Upper lobe of left lung (tissue), 6 donors: ENCODE results near the gene MAMDC2. TPM values are rescaled to one million over a fixed set of nuclear protein-coding genes. Genes with fewer than 3 reads are reported as not detected.

ENCODE experiments used
- ATAC-seq, 2 donors: fragments of 200-7000 bp; cut with Tn5 transposase; one replicate each; pipeline ENCODE4 v1.9.1; 2022; ENCODE audit warnings: mild to moderate bottlenecking in 2 of 2, moderate library complexity in 2 of 2; ENCODE audit not compliant: low FRiP score in 2 of 2
- DNase-seq, 2 donors: peaks; one replicate each; pipeline ENCODE4 v3.0.0-alpha.2; 2019 to 2020
- H3K27ac ChIP-seq, 4 donors: fragments of 200-600 bp; sonication (generic); one replicate each; pipeline ENCODE4 v1.5.1; 2016 to 2019
- H3K27me3 ChIP-seq, 4 donors: fragments of 200-600 bp; sonication (generic); one replicate each; pipeline ENCODE4 v1.5.1; 2017 to 2019
- H3K36me3 ChIP-seq, 4 donors: fragments of 200-600 bp; sonication (generic); one replicate each; pipeline ENCODE4 v1.5.1; 2016 to 2019
- H3K4me1 ChIP-seq, 4 donors: fragments of 200-600 bp; sonication (generic); one replicate each; pipeline ENCODE4 v1.5.1; 2018 to 2019
- H3K4me3 ChIP-seq, 4 donors: fragments of 200-600 bp; sonication (generic); one replicate each; pipeline ENCODE4 v1.5.1; 2017 to 2019; ENCODE audit warnings: mild to moderate bottlenecking in 2 of 4, moderate library complexity in 1 of 4
- H3K9me3 ChIP-seq, 4 donors: fragments of 200-600 bp; sonication (generic); one replicate each; pipeline ENCODE4 v1.5.1; 2018 to 2019
- EP300 ChIP-seq, 4 donors: sonication (generic); formaldehyde crosslinking; IDR thresholded peaks; one replicate each; pipeline ENCODE4 v1.5.1; 2017; ENCODE audit warnings: antibody characterized with exemption in 4 of 4, control low read depth in 2 of 4
- POLR2A ChIP-seq, 4 donors: fragments of 450-650 bp; IDR thresholded peaks; one replicate each; pipeline ENCODE4 v1.5.1; 2016 to 2017; ENCODE audit warnings: antibody characterized with exemption in 4 of 4, mild to moderate bottlenecking in 2 of 4
- POLR2AphosphoS5 ChIP-seq, 2 donors: sonication (generic); formaldehyde crosslinking; IDR thresholded peaks; one replicate each; pipeline ENCODE4 v1.5.1; 2017; ENCODE audit warnings: antibody characterized with exemption in 2 of 2
- WGBS, 2 donors: methylation state at CpG; one replicate each; pipeline ENCODE4 v1.1.5; 2017 to 2018; 5-methylcytosine and 5-hydroxymethylcytosine counted together
- total RNA-seq, 6 donors: library from RNA; depleted of rRNA in 4 of 6; stranded (reverse); fragments of >200 nt in 4 of 6; gene quantifications; one replicate each; pipeline versions ENCODE4 v1.1.0 to v1.2.1, GENCODE V29; 2016 to 2021
- TF ChIP-seq, protein P1 (sequence below), 6 experiments: fragments of 450-650 bp in 4 of 6; fragments of 200-600 bp in 2 of 6; sonication (generic) in 2 of 6; IDR thresholded peaks; one replicate each; pipeline ENCODE4 v1.5.1; 2016 to 2019; ENCODE audit warnings: antibody characterized with exemption in 6 of 6
- donor health status: DM: no; HTN: no; CAD: no; lungs with moderate emphysema.
- donor health status: DM: no; HTN: yes; CAD: no; lungs with severe emphysema.

MAMDC2 gene
- total RNA-seq, 6 donors from 2014 or later = 26.5 to 50.1 (median 46.5) TPM

GRCh38 chr9:70010015-70010414, 33.6 kb upstream of the MAMDC2 start:
- ATAC-seq (no peak), DNase-seq (no peak)
- Histone ChIP-seq H3K9me3 (no peaks in the 10 kb centered on the region), H3K27ac (no peak overlapping the region), H3K4me3 (no peak overlapping the region), H3K27me3 (no peaks in the 10 kb centered on the region), H3K4me1 (no peaks in the 10 kb centered on the region), H3K36me3 (no peaks in the 10 kb centered on the region)
- TF ChIP-seq, protein P1, sequence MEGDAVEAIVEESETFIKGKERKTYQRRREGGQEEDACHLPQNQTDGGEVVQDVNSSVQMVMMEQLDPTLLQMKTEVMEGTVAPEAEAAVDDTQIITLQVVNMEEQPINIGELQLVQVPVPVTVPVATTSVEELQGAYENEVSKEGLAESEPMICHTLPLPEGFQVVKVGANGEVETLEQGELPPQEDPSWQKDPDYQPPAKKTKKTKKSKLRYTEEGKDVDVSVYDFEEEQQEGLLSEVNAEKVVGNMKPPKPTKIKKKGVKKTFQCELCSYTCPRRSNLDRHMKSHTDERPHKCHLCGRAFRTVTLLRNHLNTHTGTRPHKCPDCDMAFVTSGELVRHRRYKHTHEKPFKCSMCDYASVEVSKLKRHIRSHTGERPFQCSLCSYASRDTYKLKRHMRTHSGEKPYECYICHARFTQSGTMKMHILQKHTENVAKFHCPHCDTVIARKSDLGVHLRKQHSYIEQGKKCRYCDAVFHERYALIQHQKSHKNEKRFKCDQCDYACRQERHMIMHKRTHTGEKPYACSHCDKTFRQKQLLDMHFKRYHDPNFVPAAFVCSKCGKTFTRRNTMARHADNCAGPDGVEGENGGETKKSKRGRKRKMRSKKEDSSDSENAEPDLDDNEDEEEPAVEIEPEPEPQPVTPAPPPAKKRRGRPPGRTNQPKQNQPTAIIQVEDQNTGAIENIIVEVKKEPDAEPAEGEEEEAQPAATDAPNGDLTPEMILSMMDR (IDR thresholded peaks at IDR 0.05) = no peak
- TF ChIP-seq EP300 (IDR thresholded peaks at IDR 0.05) (no peak), POLR2A (IDR thresholded peaks at IDR 0.05) (no peak), POLR2AphosphoS5 (IDR thresholded peaks at IDR 0.05) (no peak)
- WGBS, 2 donors = 47 to 62% methylated on average over 3 of the region's 3 CpGs

DNA sequence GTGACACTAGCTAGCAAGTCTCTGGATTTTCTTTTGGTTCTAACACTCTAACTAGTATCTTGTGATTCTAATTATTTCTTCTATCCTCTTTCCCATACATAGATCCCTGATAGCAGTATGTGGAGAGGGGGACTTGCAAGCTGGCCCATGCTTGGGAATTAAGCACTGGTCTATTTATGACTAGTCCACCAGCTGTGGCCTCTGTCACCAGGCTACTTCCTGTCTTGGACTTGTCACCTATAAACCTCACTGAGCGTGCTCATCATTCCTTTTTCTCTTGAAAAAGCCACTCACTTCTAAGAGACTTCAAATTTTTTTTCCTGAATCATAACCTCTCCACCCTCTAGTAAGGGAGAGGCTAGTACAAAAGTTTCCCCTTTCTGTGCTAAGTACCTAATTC, 32.3 kb upstream of the MAMDC2 start:
- no peak for TF ChIP-seq POLR2AphosphoS5 (IDR thresholded peaks at IDR 0.05)
- TF ChIP-seq, protein P1 (IDR thresholded peaks at IDR 0.05) = no peak
- TF ChIP-seq EP300 (IDR thresholded peaks at IDR 0.05) = no peak
- TF ChIP-seq POLR2A (IDR thresholded peaks at IDR 0.05) = no peak
- no peak for DNase-seq

DNA sequence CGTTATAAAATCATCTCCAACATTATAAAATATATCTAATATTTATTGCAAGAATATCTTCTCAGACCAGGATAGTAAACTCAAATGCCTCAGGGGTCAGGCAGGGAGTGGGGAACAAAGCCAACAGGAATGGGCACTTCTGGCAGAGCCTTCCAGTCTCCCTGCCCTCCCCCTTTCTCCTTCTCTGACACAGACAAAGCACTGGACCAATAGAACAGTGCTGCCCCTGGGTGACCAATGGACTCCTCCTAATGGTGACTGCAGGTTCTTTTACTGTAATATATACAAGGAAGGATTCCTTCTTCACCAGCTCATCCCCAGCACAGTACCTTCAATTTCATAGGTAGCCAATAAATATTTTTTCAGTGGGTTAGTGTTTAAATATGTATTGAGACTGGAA, 31.1 kb upstream of the MAMDC2 start:
- no peaks in the 10 kb centered on the region for H3K4me1 ChIP-seq
- no peaks in the 10 kb centered on the region for H3K27me3 ChIP-seq
- DNase-seq (no peak), ATAC-seq (no peak)
- TF ChIP-seq, protein P1 (IDR thresholded peaks at IDR 0.05) = no peak
- TF ChIP-seq POLR2AphosphoS5 (IDR thresholded peaks at IDR 0.05) (no peak), POLR2A (IDR thresholded peaks at IDR 0.05) (no peak), EP300 (IDR thresholded peaks at IDR 0.05) (no peak)
- no peak overlapping the region for H3K4me3 ChIP-seq
- no peak overlapping the region for H3K27ac ChIP-seq
- 83 to 86% methylated on average over 1 of the region's 1 CpG for WGBS, 2 donors
- H3K9me3 ChIP-seq = no peaks in the 10 kb centered on the region
- no peaks in the 10 kb centered on the region for H3K36me3 ChIP-seq

More for the DNA sequence above, 32.3 kb upstream of the MAMDC2 start:
- Histone ChIP-seq H3K27ac (no peak overlapping the region), H3K9me3 (no peaks in the 10 kb centered on the region), H3K4me1 (no peaks in the 10 kb centered on the region), H3K36me3 (no peaks in the 10 kb centered on the region), H3K4me3 (no peak overlapping the region), H3K27me3 (no peaks in the 10 kb centered on the region)
- WGBS, 2 donors = 61 to 71% methylated on average over 1 of the region's 1 CpG
- ATAC-seq = no peak

DNA sequence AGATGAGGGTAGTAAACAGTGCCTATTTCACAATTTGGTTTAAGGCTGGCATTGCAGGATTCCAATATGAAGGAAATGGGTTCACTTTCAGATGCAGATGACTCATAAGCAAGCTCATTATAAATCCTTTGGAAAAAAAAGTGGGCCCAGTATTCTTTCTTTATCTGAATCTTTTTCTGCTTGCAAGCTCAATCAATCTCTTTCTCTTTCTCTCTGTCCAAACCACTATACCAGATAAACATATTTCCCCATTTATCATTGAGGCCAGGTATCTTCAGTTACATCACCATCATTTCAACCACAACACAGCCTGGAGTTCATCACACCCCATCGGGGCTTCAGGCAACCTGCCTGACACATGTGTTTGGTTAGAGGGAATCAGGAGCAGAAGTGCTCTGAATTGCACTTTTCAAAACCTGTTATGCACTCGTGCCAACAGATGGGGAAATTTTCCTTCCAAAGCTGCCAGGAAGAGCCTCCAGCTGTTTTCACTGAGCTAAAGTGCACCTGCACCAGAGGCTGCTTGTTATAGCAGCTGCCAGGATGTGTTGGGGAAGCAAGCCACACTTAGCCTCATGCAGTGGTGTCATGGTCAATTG, 30.0 kb upstream of the MAMDC2 start:
- DNase-seq (no peak), ATAC-seq (peak in 1 of 2 donors; percentile 70)
- H3K4me3 ChIP-seq = no peak overlapping the region
- no peaks in the 10 kb centered on the region for H3K36me3 ChIP-seq
- no peaks in the 10 kb centered on the region for H3K9me3 ChIP-seq
- no peak overlapping the region for H3K27ac ChIP-seq
- no peaks in the 10 kb centered on the region for H3K4me1 ChIP-seq
- H3K27me3 ChIP-seq = no peaks in the 10 kb centered on the region
- TF ChIP-seq POLR2A (IDR thresholded peaks at IDR 0.05) (no peak), POLR2AphosphoS5 (IDR thresholded peaks at IDR 0.05) (peak in 1 of 2 donors; percentile 16)
- 28 to 44% methylated on average over 2 of the region's 2 CpGs for WGBS, 2 donors

DNA sequence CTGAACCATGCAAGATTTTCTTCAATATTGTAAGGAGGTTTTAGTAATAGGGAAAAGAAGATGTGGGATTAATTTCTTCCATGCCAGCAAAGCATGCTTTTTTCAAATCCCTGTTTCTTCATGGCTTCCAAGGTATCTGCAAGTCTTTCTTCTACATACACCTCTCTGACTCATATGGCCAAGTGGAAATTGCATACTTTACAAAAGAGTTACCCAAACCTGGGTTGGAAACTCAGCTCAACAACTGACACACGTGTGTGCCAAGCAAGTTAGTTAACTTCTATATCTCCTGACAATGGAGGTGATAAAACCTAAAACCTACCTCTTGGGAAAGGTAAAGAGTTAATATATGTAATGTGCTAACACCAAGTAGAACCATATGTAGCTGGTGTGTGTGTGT, 28.5 kb upstream of the MAMDC2 start:
- Histone ChIP-seq H3K27me3 (no peaks in the 10 kb centered on the region), H3K4me3 (no peak overlapping the region), H3K36me3 (no peaks in the 10 kb centered on the region), H3K4me1 (no peaks in the 10 kb centered on the region), H3K27ac (no peak overlapping the region), H3K9me3 (no peaks in the 10 kb centered on the region)
- no peak for DNase-seq
- 81 to 91% methylated on average over 1 of the region's 1 CpG for WGBS, 2 donors
- TF ChIP-seq, protein P1 (IDR thresholded peaks at IDR 0.05) = no peak
- no peak for TF ChIP-seq EP300 (IDR thresholded peaks at IDR 0.05)
- no peak for TF ChIP-seq POLR2A (IDR thresholded peaks at IDR 0.05)
- no peak for TF ChIP-seq POLR2AphosphoS5 (IDR thresholded peaks at IDR 0.05)
- no peak for ATAC-seq
